Esophagus (tissue), 2 donors: Measurements from ENCODE around the gene DGKD. TPM values are rescaled to one million over a fixed set of nuclear protein-coding genes. Genes with fewer than 3 reads are reported as not detected.

Source experiments
- H3K27ac ChIP-seq, 2 donors: one replicate each; pipeline ENCODE4 v1.5.1; 2013; ENCODE audit warnings: low read depth in 2 of 2, mild to moderate bottlenecking in 2 of 2, inconsistent platforms in 1 of 2, low read length in 1 of 2, moderate library complexity in 1 of 2
- H3K27me3 ChIP-seq, 2 donors: one replicate each; pipeline ENCODE4 v1.6.1; 2013; ENCODE audit warnings: low read length in 2 of 2, control low read depth in 1 of 2, mild to moderate bottlenecking in 1 of 2; ENCODE audit not compliant: insufficient read depth in 2 of 2, control insufficient read depth in 1 of 2
- H3K36me3 ChIP-seq, 2 donors: one replicate each; pipeline ENCODE4 v1.6.1; 2013; ENCODE audit warnings: low read length in 1 of 2; ENCODE audit not compliant: control insufficient read depth in 2 of 2, insufficient read depth in 2 of 2
- H3K4me1 ChIP-seq, 2 donors: one replicate each; pipeline ENCODE4 v1.6.1; 2013; ENCODE audit warnings: low read length in 1 of 2; ENCODE audit not compliant: control insufficient read depth in 2 of 2, insufficient read depth in 2 of 2
- H3K4me3 ChIP-seq, 2 donors: one replicate each; pipeline ENCODE4 v1.5.1; 2013; ENCODE audit warnings: low read length in 2 of 2, mild to moderate bottlenecking in 2 of 2, low read depth in 1 of 2, moderate library complexity in 1 of 2
- H3K9me3 ChIP-seq, 2 donors: one replicate each; pipeline ENCODE4 v1.6.1; 2013; ENCODE audit warnings: mild to moderate bottlenecking in 2 of 2, low read depth in 1 of 2, low read length in 1 of 2, moderate library complexity in 1 of 2; ENCODE audit not compliant: control insufficient read depth in 2 of 2, insufficient read depth in 1 of 2
- WGBS, 2 donors: extraction: QIAGEN DNeasy Blood & Tissue Kit; methylation state at CpG; one replicate each; pipeline ENCODE4 v1.1.7; 2013; 5-methylcytosine and 5-hydroxymethylcytosine counted together
- polyA plus RNA-seq, 2 donors: library from polyadenylated mRNA; stranded (reverse); fragments of 200-250 nt; gene quantifications; one replicate each; pipeline ENCODE4 v1.2.3, GENCODE V29; 2013
- donor health status: healthy with polysubstance abuse.
- donor health status: Bipolar disorder and iron deficiency.

DGKD gene
- polyA plus RNA-seq, 2 donors: 3.3 to 15.4 TPM

GRCh38 chr2:233443511-233444183, 89.4 kb downstream of the DGKD start:
- 55 to 56% methylated on average over 18 of the region's 18 CpGs for WGBS, 2 donors
- Histone ChIP-seq H3K4me3 (no peak overlapping the region), H3K27ac (no peak overlapping the region), H3K4me1 (peaks cover 0 to 3% of the 10 kb centered on the region in 2 donors), H3K36me3 (peaks cover 0 to 10% of the 10 kb centered on the region in 2 donors), H3K9me3 (peaks cover 0 to 2% of the 10 kb centered on the region in 2 donors), H3K27me3 (no peaks in the 10 kb centered on the region)

GRCh38 chr2:233444501-233444900, 90.2 kb downstream of the DGKD start:
- peaks cover 0 to 11% of the 10 kb centered on the region in 2 donors for H3K36me3 ChIP-seq
- no peaks in the 10 kb centered on the region for H3K27me3 ChIP-seq
- peaks cover 0 to 3% of the 10 kb centered on the region in 2 donors for H3K4me1 ChIP-seq
- H3K27ac ChIP-seq: no peak overlapping the region
- no peak overlapping the region for H3K4me3 ChIP-seq
- H3K9me3 ChIP-seq: peaks cover 0 to 2% of the 10 kb centered on the region in 2 donors
- 92 to 93% methylated on average over 11 of the region's 11 CpGs for WGBS, 2 donors

GRCh38 chr2:233445152-233445830, 91.0 kb downstream of the DGKD start:
- no peak overlapping the region for H3K27ac ChIP-seq
- peaks cover 0 to 18% of the 10 kb centered on the region in 2 donors for H3K36me3 ChIP-seq
- no peaks in the 10 kb centered on the region for H3K27me3 ChIP-seq
- 94 to 96% methylated on average over 18 of the region's 18 CpGs for WGBS, 2 donors
- H3K4me1 ChIP-seq: peaks cover 0 to 3% of the 10 kb centered on the region in 2 donors
- no peak overlapping the region for H3K4me3 ChIP-seq
- H3K9me3 ChIP-seq: peaks cover 0 to 2% of the 10 kb centered on the region in 2 donors

- peaks cover 0 to 3% of the 10 kb centered on the region in 2 donors for H3K4me1 ChIP-seq
- no peak overlapping the region for H3K27ac ChIP-seq
- H3K36me3 ChIP-seq: peaks cover 0 to 25% of the 10 kb centered on the region in 2 donors
- H3K4me3 ChIP-seq: no peak overlapping the region
- WGBS, 2 donors: 85 to 100% methylated on average over 1 of the region's 1 CpG
- H3K9me3 ChIP-seq: peaks cover 0 to 2% of the 10 kb centered on the region in 2 donors
- H3K27me3 ChIP-seq: no peaks in the 10 kb centered on the region
Observed at GRCh38 chr2:233446121-233446520, 91.8 kb downstream of the DGKD start.

- H3K27ac ChIP-seq: no peak overlapping the region
- no peak overlapping the region for H3K4me3 ChIP-seq
- 91 to 95% methylated on average over 37 of the region's 37 CpGs for WGBS, 2 donors
- H3K27me3 ChIP-seq: no peaks in the 10 kb centered on the region
- peaks cover 0 to 3% of the 10 kb centered on the region in 2 donors for H3K4me1 ChIP-seq
- no peaks in the 10 kb centered on the region for H3K9me3 ChIP-seq
- H3K36me3 ChIP-seq: peaks cover 0 to 27% of the 10 kb centered on the region in 2 donors
Observed at GRCh38 chr2:233446606-233447305, 92.5 kb downstream of the DGKD start.

GRCh38 chr2:233447506-233448219, 93.4 kb downstream of the DGKD start:
- WGBS, 2 donors: 92 to 93% methylated on average over 15 of the region's 15 CpGs
- H3K9me3 ChIP-seq: no peaks in the 10 kb centered on the region
- no peak overlapping the region for H3K27ac ChIP-seq
- H3K4me1 ChIP-seq: peaks cover 0 to 3% of the 10 kb centered on the region in 2 donors
- H3K36me3 ChIP-seq: peaks cover 0 to 36% of the 10 kb centered on the region in 2 donors
- no peak overlapping the region for H3K4me3 ChIP-seq
- no peaks in the 10 kb centered on the region for H3K27me3 ChIP-seq

GRCh38 chr2:233448220-233448559, 93.9 kb downstream of the DGKD start:
- peaks cover 0 to 3% of the 10 kb centered on the region in 2 donors for H3K4me1 ChIP-seq
- no peak overlapping the region for H3K4me3 ChIP-seq
- no peaks in the 10 kb centered on the region for H3K9me3 ChIP-seq
- H3K27ac ChIP-seq: no peak overlapping the region
- H3K27me3 ChIP-seq: no peaks in the 10 kb centered on the region
- 78 to 81% methylated on average over 11 of the region's 11 CpGs for WGBS, 2 donors
- H3K36me3 ChIP-seq: peaks cover 0 to 42% of the 10 kb centered on the region in 2 donors

GRCh38 chr2:233448575-233448974, 94.3 kb downstream of the DGKD start:
- H3K27ac ChIP-seq: no peak overlapping the region
- H3K36me3 ChIP-seq: peaks cover 0 to 42% of the 10 kb centered on the region in 2 donors
- H3K4me3 ChIP-seq: no peak overlapping the region
- 83 to 96% methylated on average over 4 of the region's 4 CpGs for WGBS, 2 donors
- H3K4me1 ChIP-seq: peaks cover 0 to 3% of the 10 kb centered on the region in 2 donors
- H3K9me3 ChIP-seq: no peaks in the 10 kb centered on the region
- H3K27me3 ChIP-seq: no peaks in the 10 kb centered on the region
